GM11168 (cell line): Measurements from ENCODE around the gene TRUB1.

Source experiments
- in situ Hi-C: fragments of 300-500 bp; cut with MboI; formaldehyde crosslinking; loops from one replicate; pipeline ENCODE4 v1.12.0; 2022; ENCODE audit warnings: low sequenced_read_pairs; ENCODE audit not compliant: unreplicated experiment

The TRUB1 gene

GRCh38 chr10:115024371-115024770, 86.4 kb downstream of the TRUB1 start:
- in situ Hi-C loops, result no loop called here

GRCh38 chr10:115026056-115026745, 88.2 kb downstream of the TRUB1 start:
- in situ Hi-C loops, result no loop called here

- in situ Hi-C loops, result no loop called here
Observed at GRCh38 chr10:115026746-115027140, 88.7 kb downstream of the TRUB1 start.
